HG02973 (cell line): ENCODE measurements around the gene EPB41L4A.
"Not testable (repeated sequence)": the region's sequence is repeated elsewhere in the genome, so short reads cannot be mapped to it uniquely, and the experiment has no call there.

ENCODE experiments used
- ATAC-seq: cut with Tn5 transposase; IDR thresholded peaks from one replicate; pipeline ENCODE4 v1.9.1; 2021; ENCODE audit warnings: moderate library complexity; ENCODE audit not compliant: unreplicated experiment

The EPB41L4A gene

DNA sequence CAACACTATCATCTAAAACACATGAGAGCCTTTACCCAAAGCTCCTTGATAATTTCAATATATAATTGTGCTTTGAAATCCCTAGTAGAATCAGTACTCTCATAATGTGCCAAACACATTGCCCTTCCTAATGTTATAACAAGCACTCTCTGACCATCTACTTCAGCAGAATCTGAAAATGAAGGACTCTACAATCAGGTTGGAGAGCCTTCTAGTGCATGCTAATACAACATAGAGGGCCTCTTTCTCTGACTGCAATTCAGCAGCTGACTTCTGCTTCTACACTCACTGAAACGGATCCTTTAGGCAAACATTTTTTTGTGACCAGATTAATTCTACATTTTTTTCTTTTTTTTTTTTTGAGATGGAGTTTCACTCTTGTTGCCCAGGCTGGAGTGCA, 155.6 kb downstream of the EPB41L4A start:
- no peak for ATAC-seq

- ATAC-seq: no peak
Measured at GRCh38 chr5:112258571-112258970, 160.5 kb downstream of the EPB41L4A start.

DNA sequence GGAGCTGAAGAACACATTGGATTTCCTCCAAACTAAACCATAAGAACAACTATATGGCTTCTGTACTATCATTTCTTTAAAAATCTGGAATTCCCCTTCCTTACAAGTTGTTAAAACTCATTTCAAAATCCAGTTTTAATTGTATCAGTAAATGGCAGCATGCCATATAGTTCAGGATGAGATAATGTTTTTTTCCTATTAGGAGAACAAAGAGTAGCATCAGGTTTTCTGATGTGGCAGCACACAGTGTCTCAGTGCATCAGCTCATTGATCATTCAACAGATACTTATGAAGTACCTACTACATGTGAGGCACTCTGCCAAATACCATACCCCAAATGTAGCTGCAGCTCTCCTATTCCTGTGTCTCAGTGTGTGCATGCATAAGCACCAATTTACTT, 161.1 kb downstream of the EPB41L4A start:
- ATAC-seq: no peak

GRCh38 chr5:112257005-112257404, 162.1 kb downstream of the EPB41L4A start:
- no peak for ATAC-seq

- no peak for ATAC-seq
Measured at GRCh38 chr5:112254303-112254702, 164.8 kb downstream of the EPB41L4A start.

DNA sequence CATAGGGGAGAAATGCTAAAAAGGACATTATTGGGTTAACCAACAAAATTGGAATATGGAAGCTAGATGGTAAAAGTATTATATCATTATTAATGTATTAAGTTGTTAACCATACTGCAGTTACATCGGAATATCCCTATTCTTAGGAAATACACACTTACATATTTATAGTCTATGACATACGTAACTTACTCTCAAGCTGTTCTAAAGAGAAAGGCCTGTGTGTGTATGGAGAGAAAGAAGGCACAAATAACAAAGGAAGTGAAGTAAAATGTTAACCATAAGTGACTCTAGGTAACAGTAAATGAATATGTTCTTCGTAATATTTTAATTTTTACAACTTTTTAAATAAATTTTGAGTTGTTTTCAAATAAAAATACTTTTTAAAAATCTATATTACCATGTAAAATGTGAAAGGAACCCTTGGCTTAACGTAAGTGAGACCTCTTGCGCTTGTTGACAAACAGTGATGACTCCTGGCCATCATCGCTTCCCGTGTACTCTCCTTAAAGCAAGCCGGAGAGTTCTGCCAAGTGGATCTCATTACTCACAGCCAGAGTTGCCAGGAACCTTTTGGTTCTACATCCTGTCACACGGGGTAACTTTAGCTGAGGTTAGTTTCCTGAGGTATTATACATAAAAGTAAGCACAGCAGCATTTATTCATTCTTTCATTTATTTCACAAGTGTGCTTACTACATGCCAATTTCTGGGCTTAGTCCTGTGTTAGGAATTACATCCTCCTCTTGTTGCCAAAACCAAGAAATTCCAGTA, 165.4 kb downstream of the EPB41L4A start:
- no peak for ATAC-seq

GRCh38 chr5:112250551-112250950, 168.5 kb downstream of the EPB41L4A start:
- no peak for ATAC-seq

GRCh38 chr5:112248623-112249022, 170.5 kb downstream of the EPB41L4A start:
- ATAC-seq: no peak

GRCh38 chr5:112247960-112248359, 171.1 kb downstream of the EPB41L4A start:
- ATAC-seq: no peak

- no peak for ATAC-seq
Measured at GRCh38 chr5:112245656-112246055, 173.4 kb downstream of the EPB41L4A start.

GRCh38 chr5:112239996-112240395, 179.1 kb downstream of the EPB41L4A start:
- ATAC-seq: no peak

- no peak for ATAC-seq
Measured at GRCh38 chr5:112238473-112238872, 180.6 kb downstream of the EPB41L4A start.

- ATAC-seq: no peak
Measured at GRCh38 chr5:112237456-112237855, 181.6 kb downstream of the EPB41L4A start.

GRCh38 chr5:112234000-112234399, 185.1 kb downstream of the EPB41L4A start:
- no peak for ATAC-seq

- ATAC-seq: no peak
Measured at GRCh38 chr5:112232667-112233066, 186.4 kb downstream of the EPB41L4A start.

DNA sequence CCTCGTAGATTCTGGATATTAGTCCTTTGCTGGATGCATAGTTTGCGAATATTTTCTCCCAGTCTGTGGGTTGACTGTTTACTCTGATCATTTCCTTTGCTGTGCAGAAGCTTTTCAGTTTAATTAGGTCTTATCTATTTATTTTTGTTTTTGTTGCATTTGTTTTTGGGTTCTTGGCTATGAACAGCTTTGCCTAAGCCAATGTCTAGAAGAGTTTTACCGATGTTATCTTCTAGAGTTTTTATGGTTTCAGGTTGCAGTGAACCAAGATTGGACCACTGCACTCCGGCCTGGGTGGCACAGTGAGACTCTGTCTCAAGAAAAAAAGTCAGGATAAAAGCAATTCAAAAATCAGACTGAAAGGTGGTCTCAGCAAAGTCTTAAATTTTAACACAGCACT, 188.5 kb downstream of the EPB41L4A start:
- ATAC-seq: no peak

GRCh38 chr5:112228667-112229066, 190.4 kb downstream of the EPB41L4A start:
- ATAC-seq: no peak

GRCh38 chr5:112227911-112228631, 191.0 kb downstream of the EPB41L4A start:
- no peak for ATAC-seq

DNA sequence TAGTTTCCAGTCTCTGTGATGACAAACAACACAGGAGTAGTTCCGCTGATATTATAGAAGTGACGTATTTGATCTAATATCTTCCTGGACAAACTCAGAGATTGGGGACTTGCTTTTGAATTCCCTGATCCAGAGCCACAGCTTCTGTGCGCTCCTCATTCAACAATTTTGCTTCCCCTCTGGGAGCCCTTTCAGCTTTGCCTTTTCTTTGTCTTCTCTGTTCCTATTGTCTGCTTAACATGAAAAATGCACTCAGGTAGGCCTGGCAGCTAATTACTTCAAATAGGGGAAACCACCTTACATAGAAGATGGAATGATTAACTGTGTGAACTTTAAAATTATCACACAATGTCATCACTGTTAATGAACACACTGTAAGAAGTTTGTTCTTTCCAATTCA, 192.9 kb downstream of the EPB41L4A start:
- ATAC-seq: no peak

DNA sequence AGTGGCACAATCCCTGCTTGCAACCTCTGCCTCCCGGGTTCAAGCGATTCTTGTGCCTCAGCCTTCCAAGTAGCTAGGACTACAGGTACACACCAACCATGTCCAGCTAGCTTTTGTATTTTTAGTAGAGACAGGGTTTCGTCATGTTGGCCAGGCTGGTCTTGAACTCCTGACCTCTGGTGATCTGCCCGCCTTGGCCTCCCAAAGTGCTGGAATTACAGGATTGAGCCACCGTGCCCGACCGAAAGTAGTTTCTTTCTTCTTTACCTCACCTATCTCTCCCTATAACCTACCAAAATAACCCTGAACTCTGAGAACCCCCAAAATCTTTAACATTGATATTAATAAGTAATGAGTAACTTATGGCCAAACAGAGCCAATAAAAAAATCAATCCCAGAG, 196.1 kb downstream of the EPB41L4A start:
- not testable (repeated sequence) for ATAC-seq

DNA sequence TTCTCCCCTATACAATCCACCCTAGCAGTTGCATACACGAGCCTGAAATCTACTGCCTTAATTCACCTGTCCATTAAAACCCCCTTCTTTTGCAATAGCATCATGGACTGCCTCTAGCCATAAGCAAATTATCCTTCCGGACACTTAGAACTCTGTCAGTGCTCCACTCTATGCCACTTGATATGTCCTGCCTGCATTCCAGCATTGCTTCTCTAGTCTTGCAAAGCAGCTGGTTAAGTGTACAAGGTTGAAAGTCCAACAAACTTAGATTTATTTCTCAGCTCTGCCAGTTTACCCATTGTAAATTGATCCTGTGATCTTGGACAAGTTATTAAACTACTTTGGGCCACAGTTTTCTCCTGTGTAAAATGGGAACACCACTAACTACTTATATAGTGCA, 197.9 kb downstream of the EPB41L4A start:
- no peak for ATAC-seq

- ATAC-seq: no peak
Measured at GRCh38 chr5:112219000-112219399, 200.1 kb downstream of the EPB41L4A start.
